Stimulated activated CD4-positive, alpha-beta T cell treated with anti-CD3 and anti-CD28 coated beads, Interleukin-15, amount 100 ng/mL, for 24 hours (primary cell): ENCODE measurements around the gene LBP.
"Not testable (repeated sequence)": the region's sequence is repeated elsewhere in the genome, so short reads cannot be mapped to it uniquely, and the experiment has no call there.

Source experiments
- DNase-seq: peaks from one replicate; pipeline ENCODE4 v3.0.0-alpha.2; 2020

The LBP gene, protein sequence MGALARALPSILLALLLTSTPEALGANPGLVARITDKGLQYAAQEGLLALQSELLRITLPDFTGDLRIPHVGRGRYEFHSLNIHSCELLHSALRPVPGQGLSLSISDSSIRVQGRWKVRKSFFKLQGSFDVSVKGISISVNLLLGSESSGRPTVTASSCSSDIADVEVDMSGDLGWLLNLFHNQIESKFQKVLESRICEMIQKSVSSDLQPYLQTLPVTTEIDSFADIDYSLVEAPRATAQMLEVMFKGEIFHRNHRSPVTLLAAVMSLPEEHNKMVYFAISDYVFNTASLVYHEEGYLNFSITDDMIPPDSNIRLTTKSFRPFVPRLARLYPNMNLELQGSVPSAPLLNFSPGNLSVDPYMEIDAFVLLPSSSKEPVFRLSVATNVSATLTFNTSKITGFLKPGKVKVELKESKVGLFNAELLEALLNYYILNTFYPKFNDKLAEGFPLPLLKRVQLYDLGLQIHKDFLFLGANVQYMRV

DNA sequence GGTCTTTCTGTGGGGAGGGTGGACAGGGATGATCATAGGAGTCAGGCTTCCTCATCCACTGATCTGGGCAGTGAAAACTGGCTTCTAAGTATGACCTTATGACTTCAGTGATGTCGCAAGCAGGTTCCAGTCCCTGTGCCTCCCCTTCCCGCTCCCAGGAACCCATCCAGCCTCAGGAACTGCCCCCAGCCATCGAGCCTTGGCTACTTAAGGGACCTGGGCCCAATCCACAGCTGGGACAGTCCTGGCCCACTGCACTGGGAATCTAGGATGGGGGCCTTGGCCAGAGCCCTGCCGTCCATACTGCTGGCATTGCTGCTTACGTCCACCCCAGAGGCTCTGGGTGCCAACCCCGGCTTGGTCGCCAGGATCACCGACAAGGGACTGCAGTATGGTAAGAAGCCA, at the start of gene LBP:
TSS of gene LBP (plus strand) at position 236 of the 405 bp plus-strand sequence. CDS start at position 271, 35 bp downstream.
- no peak for DNase-seq

DNA sequence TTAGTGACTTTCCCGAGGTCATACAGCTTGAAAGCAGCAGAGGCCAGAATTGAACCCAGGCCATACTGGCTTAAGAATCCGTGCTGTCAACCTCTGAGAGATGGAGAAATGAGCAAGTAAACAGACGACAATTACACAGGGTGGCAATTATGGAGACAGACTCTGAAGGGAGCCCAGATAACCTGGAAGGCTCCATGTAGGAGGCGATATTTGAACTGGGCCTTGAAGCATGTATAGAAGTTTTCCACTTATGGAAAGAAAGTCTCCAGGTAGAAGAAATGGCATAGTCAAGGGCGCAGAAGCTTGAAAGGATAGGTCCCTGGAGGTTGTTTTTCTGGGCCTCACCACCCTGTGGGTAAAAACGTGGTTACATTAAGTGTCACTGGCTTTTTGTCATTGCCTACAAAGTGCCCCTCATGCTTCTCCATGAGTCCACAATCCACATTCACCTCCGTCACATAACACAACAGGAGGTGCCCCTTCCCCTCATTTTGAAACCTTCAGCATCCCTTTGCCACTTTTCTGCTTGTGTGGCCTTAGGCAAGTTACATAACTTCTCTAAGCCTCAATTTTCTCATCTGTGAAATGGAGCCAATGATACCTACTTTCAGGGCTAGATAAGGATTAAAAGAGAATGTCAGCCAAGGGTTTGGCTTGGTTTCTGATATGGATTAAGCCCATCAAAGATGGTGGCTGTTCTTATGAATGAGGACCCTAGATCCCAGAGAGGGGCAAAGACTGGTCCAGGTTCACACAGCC, 48.2 kb upstream of the LBP start:
- no peak for DNase-seq

DNA sequence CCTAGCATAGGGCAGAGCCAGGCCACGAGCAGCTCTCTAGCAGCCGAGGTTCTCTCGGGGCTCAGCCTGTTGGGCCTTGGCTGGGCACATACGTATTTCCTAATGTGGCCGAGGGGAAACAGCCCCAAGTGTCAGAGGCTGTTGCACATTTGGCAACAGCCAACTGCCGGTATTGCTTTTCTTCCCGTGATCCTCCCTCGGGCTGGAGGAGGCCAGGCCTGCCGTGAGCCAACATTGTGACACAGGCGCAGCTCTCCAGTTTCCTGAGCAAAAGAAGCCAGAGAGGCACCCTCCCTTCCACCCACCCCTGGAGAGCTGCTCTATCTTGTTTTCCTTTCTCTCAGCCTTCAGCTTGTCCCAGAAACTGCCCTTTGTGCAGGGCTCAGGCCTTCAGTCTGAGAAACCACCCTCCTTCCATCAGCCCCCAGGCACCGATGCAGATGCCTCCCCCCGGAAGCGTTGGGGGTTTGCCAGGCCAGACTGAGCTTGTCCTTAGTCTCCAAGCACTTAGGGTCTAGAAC, 47.5 kb upstream of the LBP start:
- no peak for DNase-seq

DNA sequence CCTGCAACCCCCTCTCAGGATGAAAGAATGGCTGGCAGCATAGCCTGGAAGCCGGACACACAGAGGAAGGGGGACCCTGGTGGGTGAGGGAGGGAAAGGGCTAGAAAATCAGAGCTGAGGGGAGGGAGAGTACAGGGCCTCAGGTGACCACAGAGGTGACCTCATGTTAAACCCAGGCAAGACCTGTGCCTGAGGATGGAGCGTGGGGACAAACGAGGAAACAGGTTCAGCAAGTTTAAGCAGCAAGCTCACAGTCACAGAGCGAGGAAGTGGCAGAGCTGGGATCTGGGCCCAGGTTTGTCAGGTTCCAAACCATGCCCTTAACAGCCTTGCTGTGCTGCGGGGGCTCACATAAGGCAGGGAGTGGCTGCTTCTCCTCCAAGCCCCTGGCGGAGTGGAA, 46.3 kb upstream of the LBP start:
- no peak for DNase-seq

DNA sequence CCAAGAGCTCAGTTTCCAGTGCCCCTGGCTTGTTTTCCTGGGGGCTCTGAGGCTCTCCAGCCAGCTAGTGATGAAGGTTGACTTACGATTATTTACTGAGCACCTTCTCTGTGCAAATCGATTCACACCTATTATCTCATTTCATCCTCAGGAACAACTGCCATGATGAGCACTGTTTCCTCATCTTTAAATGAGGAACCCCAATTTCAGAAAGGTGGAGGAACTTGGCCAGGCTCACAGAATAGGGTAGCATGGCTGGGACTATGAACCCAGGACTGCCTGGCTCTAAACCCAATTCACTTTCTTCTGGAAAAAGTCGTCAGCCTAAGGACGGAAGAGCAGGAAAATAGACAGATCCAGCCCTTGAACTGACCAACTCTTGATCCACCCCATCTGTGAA, 45.8 kb upstream of the LBP start:
- no peak for DNase-seq

DNA sequence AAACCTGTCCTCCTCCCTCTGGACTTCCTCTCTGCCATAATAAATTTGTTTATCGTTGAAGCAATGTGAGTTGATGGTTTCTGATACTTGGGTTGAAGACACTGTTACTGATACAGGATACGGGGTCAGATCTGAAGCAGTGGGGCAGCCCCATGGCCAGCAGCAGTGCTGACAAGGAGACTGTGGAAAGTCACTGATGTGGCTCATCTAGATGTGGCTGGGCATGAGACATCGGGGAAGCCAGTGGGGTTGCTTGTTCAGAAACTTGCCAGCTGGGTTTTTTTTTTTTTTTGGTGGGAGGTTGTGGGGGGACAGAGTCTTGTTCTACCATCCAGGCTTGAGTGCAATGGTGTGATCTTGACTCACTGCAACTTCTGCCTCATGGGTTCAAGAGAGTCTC, 45.0 kb upstream of the LBP start:
- no peak for DNase-seq

DNA sequence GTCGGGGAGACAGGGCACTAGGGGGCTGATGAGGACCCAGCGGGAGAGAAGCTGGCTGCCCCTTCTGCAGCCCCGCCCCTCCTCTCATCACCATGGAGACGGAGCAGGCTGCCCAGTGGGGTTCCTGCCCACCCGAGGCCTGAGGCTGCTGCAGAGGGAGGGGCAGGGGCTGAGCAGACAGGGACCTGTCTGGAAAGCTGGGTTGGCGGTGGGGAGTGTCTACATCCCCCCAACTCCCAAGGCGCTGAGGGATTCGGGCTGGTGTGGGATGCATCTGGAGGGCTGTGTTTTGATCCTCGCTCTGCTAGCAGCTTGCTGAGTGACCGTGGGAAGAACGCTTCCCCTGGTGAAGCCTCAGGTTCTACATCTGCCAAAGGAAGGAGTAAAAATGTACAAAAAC, 43.5 kb upstream of the LBP start:
- DNase-seq, result no peak

DNA sequence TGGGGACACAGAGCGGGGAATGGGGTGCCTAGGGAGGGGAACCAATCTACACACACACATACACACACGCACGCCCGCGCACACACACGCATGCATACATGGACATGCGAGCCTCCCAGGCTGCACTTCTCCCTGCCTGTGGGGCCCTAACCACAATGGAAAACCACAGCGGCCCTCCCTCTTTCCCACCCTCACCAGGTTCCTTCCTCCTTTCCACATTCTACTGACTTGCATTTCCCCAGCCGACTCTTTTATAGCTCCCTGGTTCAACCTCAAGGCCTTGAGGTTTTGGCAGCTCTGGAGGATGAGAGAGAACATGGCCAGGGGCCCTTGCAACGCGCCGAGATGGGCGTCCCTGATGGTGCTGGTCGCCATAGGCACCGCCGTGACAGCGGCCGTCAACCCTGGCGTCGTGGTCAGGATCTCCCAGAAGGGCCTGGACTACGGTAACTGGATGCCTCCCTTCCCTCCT, 42.3 kb upstream of the LBP start, which contains the start of gene BPI:
TSS of gene BPI (plus strand) at position 249 of the 472 bp plus-strand sequence. CDS start at position 317, 68 bp downstream.
- DNase-seq, result peak; percentile 27

DNA sequence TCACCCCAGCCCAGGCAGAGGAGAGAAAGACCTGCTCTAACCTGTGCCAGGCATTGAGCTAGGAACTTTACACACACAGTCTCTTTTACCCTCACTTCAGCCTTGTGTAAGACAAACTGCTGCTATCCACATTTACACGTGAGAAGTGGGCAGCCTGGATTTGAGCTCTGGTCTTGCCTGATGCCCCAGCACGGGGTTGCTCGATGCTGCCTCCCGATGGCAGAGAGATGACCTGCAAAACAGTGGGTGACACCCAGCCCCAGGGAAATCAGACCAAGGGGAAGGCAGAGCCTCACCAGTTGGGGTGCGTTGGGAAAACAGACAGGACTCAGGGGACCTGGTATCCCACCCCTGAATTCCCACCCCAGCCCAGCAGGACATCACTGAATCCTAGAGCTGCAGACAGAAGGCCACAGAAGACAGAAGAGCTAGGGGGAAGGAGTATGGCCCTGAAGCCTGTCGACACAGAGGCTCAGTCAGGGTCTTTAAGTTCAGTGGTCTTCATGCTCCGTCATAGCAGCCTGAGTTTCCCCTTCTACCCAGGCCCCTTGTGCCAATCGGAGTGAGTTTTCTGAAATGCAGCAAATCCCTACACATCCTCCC, 41.3 kb upstream of the LBP start:
- DNase-seq, result peak; percentile 40

DNA sequence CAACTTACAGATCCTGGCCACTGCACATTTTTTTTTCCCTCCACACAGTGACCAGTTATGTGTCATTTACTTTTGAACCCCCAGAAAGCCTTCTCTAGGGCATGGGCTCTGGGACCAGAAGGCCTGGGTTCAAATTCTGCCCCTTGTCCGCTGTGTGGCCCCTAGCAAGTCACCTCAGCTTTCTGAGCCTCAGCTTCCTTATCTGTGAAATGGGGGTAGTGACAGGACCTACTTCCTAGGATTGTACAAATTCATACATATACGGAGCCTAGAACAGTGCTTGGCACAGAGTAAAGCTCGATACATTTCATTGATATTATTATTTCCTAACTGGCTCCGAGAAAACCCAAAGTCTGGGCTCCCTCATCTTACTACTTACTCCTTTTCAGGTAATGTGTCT, 40.7 kb upstream of the LBP start:
- no peak for DNase-seq

DNA sequence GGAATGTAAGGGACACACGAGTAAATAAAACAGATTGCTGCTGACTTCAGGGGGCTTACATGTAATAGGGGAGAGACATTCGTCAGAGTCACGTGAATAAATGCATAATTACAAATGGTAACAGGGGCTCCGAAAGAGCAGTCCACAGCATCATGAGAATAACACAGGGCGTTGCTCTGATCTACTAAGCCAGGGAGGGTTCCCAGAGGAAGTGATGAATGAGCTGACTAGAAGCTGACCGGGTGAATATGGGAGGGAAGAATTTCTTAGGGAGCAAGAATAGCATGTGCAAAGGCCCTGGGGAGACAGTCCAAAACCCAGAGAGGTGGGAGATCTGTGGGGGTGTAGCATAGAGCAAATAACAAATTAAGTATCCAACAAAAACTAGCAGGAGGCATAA, 39.9 kb upstream of the LBP start:
- no peak for DNase-seq

DNA sequence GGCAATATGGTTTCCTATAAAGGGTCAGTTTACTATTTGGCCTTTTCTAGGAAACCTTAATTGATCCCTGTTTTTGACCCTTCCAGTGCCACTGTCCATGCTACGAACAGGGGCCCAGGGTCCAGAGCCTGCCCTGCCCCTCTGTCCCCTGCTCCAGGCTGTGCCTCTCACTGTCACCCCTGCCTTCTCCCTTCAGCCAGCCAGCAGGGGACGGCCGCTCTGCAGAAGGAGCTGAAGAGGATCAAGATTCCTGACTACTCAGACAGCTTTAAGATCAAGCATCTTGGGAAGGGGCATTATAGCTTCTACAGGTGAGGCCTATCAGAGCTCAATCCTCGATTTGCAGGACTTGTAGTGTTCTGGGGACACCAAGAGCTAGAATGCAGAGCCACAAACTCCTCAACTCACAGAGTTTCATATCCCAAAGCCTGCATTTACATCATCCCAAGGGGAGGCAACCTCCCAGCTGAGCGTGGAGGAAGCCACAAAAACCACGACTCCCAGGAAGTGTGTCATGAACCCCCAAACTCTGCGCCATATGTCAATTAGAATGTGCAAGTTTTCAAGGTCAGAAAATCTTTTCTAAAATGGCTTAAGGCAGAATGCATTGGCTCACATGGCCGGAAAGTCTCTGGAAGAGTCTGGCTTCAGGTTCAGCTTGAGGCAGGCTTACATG, 38.8 kb upstream of the LBP start:
- no peak for DNase-seq

DNA sequence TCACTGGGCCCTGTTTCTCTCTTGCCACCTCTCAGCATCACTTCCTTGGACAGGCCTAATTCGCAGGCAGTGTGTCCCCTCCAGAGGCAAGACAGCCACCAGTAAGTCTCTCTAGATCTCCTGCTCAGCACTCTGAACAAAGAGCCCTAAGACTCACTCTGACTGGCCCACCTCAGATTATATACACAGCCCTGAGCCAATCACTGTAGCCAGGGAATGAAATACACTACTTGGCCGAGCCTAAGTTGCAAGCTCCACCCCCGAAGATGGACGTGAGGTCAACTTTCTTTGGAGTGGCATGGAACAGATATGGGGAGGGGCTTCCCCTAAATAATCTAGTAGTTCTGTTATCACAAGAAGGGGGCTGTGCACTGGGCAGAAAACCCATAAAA, 38.2 kb upstream of the LBP start:
- no peak for DNase-seq

DNA sequence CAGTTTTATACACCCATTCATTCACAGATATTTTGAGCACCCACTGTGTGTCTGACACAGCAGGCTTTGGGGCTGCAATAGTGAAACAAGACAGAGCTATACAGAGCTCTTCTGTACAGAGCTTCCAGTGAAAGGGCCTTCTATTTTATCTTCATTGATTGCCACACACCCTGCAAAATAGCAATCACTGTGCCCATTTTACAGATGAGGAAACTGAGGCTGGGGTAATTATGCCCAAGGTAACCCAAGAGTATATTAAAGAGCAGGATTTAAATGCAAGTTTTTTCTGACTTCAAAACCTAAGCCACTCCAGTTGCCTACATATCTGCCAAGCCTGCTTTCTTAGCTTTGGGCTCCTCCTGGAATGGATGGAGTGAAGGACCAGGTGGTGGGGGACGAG, 37.8 kb upstream of the LBP start:
- no peak for DNase-seq

DNA sequence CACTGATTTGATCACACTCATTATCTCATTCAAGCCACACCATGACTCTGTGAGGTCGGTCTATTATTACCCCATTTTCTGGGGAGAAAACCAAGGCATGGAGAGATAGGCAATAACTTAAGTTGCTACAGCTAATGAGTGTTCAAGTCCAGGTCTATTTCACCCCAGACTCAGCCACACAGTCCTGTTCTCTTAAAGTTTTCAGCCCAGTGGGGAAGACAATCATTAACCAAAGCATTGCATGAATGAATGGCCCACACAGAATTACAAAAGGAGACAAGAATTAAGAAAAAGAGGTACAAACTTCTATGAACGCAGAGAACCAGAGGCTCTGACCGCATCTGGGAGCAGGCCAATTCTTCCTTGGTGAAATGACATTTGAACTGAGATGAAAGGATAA, 35.2 kb upstream of the LBP start:
- no peak for DNase-seq

DNA sequence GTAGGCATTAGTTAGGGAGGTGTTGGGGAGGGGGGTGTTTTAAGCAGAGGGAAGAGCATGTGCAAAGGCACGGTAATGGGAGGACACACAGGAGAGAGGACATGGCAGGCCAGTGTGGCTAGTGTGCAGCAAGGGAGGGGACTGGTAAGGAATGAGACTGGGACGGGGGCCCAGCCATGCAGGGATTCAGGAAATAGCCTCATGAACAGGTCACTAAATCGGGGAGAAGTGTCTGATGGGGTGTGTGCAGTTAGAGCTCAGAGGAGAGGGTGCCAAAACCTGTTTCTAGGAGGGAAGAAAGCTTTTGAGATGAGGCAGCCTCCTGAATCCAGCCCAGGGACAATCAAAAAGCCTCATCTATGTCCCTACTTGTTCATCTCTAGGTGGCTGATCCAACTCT, 34.8 kb upstream of the LBP start:
- DNase-seq, result no peak

DNA sequence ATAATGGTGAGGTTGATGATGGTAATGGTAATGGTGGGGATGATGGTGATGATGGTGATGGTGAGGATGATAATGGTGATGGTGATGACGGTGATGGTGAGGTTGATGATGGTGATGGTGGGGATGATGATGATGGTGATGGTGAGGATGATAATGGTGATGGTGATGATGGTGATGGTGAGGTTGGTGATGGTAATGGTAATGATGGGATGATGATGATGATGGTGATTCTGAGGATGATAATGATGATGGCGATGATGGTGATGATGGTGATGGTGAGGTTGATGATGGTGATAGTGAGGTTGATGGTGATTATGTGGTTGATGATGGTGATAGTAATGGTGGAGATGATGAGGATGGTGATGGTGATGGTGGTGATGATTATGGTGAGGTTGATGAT, 32.6 kb upstream of the LBP start:
- DNase-seq, result no peak

DNA sequence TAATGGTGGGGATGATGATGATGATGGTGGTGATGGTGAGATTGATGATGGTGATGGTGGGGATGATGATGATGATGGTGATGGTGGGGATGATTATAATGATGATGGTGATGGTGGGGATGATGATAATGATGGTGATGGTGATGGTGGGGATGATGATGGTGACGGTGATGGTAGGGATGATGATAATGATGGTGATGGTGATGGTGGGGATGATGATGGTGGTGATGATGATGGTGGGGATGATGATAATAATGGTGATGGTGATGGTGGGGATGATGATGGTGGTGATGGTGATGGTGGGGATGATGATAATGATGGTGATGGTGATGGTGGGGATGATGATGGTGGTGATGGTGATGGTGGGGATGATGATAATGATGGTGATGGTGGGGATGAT, 31.9 kb upstream of the LBP start:
- DNase-seq, result not testable (repeated sequence)

DNA sequence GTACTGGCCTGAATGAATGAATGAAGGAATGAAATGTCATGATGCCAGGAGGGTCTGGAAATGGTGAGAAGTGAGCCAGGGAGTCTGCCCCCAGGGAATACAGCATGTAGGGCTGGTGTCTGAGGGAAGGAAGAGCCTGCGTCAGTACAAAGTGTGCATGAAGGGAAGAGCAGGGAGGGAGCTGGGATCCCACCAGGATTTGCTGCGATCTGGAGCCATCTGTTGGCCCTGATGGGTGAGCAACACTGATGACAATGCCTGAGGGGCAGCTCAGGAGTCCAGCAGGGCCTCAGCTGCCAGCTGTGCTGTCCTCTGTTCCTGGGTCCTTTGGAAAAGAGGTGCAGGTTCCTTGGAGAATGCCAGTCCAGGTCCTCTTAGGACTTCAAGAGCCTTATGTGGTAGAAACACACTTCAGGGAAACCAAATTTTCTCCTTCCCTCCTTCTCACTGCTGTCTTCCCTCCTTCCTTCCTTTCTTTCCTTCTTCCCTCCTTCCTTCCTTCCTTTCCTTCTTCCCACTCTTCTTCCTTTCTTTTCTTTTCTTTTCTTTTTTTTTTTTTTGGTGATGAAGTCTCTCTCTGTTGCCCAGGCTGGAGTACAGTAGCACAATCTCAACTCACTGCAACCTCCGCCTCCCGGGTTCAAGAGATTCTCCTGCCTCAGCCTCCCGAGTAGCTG, 30.9 kb upstream of the LBP start:
- DNase-seq, result no peak

DNA sequence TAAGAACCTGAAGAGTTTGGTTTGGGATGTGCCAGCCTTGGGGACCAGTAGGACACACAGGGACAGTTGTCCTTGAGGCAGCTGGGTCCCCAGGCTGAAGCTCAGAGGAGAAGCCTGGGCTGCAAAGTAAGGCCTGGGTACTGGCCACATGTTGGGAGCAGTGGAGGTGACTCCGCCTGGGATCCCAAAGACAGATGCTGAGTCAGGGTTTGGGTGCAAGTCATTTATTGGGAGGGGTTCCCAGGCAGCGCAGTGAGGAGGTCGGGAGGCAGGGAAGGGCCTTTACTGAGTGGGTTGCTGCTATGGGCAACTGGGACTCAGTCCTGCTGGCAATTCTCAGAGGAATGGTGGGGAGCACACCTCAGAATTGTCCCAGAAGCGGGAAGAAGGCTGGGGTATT, 29.9 kb upstream of the LBP start:
- DNase-seq, result no peak

DNA sequence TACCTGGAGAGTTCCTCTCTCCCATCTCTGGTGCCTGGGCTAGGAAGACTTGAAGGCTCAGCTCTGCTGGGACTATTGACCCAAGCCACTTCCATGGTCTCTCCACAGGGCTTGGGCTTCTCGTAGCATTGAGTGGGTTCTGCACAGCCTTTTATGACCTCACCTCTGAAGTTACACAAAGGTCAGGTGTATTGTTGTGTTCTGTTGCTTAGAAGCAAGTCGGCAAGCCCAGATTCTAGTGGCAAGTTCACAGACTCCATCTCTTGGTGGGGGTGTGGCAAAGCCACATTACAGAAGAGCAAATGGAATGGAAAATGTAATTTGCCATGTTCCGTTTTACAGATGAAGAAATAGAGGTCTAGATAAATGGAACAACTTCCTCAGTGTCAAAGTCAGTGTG, 28.9 kb upstream of the LBP start:
- DNase-seq, result no peak

DNA sequence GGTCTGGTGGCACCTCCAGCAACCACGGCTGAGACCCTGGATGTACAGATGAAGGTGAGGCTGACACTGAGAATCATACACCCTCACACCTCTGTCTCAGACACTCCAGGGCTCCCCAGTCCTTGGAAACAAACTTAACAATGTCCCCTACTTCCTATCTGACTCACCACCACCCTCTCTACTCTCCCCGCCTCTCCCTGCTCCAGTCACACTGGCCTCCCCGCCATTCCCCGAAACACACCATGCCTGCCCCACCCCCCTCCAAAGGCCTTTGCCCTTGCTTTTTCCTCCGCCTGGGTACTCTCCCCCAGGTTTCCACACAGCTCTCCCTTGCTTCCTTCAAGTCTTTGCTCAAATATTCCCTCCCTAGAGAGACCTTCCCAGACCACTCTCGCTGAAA, 26.1 kb upstream of the LBP start:
- DNase-seq, result no peak
